Peyer's patch (tissue), 4 donors: ENCODE data around the gene HSDL2. TPM values are rescaled to one million over a fixed set of nuclear protein-coding genes. Genes with fewer than 3 reads are reported as not detected.

Experiments
- DNase-seq, 3 donors: peaks; one replicate each; pipeline ENCODE4 v3.0.0-alpha.2; 2017 to 2019
- H3K27ac ChIP-seq, 4 donors: fragments of 200-600 bp; sonication (generic); one replicate each; pipeline ENCODE4 v1.5.1; 2016 to 2019
- H3K27me3 ChIP-seq, 2 donors: fragments of 200-600 bp; sonication (generic); one replicate each; pipeline ENCODE4 v1.5.1; 2019
- H3K36me3 ChIP-seq, 3 donors: fragments of 200-600 bp; sonication (generic); one replicate each; pipeline ENCODE4 v1.5.1; 2016 to 2019
- H3K4me1 ChIP-seq, 4 donors: fragments of 200-600 bp; sonication (generic); one replicate each; pipeline ENCODE4 v1.5.1; 2016 to 2019
- H3K4me3 ChIP-seq, 4 donors: fragments of 200-600 bp; sonication (generic); 1 replicate in 3 of 4; 2 replicates in 1 of 4; pipeline ENCODE4 v1.5.1; 2016 to 2019; ENCODE audit warnings: mild to moderate bottlenecking in 1 of 4
- H3K9me3 ChIP-seq, 4 donors: fragments of 200-600 bp; sonication (generic); one replicate each; pipeline ENCODE4 v1.5.1; 2016 to 2019; ENCODE audit warnings: mild to moderate bottlenecking in 1 of 4
- POLR2A ChIP-seq, 2 donors: fragments of 450-650 bp; IDR thresholded peaks; one replicate each; pipeline ENCODE4 v1.5.1; 2017; ENCODE audit warnings: antibody characterized with exemption in 2 of 2, mild to moderate bottlenecking in 2 of 2, moderate library complexity in 2 of 2
- total RNA-seq, 4 donors: library from RNA; depleted of rRNA; stranded (reverse); fragments of >200 nt; gene quantifications; one replicate each; pipeline ENCODE4 v1.1.0, GENCODE V29; 2016
- TF ChIP-seq, protein P1 (sequence below), 6 experiments: fragments of 450-650 bp in 4 of 6; fragments of 200-600 bp in 2 of 6; sonication (generic) in 1 of 6; IDR thresholded peaks; one replicate each; pipeline ENCODE4 v1.5.1; 2017 to 2019; ENCODE audit warnings: antibody characterized with exemption in 6 of 6, mild to moderate bottlenecking in 3 of 6, moderate library complexity in 1 of 6

The HSDL2 gene
- total RNA-seq, 4 donors from 2014 or later = 23.6 to 60.7 (median 39.9) TPM

DNA sequence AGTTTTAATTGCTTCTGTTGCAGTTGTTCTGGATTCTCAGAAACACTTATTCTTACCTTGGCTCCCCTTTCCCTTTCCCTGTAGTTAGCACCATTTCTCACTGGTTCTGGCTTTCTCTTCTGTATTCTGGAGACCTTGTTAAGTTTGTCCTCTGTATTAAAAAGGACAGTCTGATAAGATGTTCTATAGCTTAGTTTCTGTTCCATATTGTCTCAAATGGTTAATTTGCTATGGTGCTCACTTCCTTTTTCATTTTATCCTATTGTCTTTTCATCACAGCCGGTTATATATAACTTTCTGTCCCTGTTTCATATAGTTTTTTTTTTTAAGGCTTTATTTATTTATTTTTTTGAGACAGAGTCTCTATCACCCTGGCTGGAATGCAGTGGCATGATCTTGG, 65.3 kb downstream of the HSDL2 start:
- no peak overlapping the region for H3K27ac ChIP-seq
- H3K4me3 ChIP-seq = no peak overlapping the region
- H3K9me3 ChIP-seq = no peaks in the 10 kb centered on the region
- no peak for DNase-seq
- TF ChIP-seq POLR2A (IDR thresholded peaks at IDR 0.05) = no peak
- TF ChIP-seq, protein P1, sequence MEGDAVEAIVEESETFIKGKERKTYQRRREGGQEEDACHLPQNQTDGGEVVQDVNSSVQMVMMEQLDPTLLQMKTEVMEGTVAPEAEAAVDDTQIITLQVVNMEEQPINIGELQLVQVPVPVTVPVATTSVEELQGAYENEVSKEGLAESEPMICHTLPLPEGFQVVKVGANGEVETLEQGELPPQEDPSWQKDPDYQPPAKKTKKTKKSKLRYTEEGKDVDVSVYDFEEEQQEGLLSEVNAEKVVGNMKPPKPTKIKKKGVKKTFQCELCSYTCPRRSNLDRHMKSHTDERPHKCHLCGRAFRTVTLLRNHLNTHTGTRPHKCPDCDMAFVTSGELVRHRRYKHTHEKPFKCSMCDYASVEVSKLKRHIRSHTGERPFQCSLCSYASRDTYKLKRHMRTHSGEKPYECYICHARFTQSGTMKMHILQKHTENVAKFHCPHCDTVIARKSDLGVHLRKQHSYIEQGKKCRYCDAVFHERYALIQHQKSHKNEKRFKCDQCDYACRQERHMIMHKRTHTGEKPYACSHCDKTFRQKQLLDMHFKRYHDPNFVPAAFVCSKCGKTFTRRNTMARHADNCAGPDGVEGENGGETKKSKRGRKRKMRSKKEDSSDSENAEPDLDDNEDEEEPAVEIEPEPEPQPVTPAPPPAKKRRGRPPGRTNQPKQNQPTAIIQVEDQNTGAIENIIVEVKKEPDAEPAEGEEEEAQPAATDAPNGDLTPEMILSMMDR (IDR thresholded peaks at IDR 0.05) = no peak
- no peaks in the 10 kb centered on the region for H3K27me3 ChIP-seq
- H3K36me3 ChIP-seq = no peaks in the 10 kb centered on the region
- H3K4me1 ChIP-seq = no peaks in the 10 kb centered on the region

DNA sequence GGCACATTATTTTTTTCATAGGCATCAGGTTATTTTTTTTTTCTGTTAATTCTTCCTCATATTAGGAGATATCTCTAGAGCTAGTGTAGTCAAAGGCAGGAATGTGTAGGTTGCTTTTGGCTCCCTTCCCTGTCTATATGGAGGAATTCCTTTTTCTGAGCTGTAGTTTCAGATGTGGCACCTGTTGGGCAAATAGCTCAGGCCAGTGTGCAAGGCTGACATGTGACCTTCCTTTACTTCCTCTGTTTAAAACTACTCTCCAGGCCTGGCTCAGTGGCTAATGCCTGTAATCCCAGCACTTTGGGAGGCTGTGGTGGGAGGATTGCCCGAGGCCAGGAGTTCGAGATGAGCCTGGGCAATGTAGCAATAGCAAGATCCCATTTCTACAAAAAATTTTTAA, 66.2 kb downstream of the HSDL2 start:
- no peaks in the 10 kb centered on the region for H3K9me3 ChIP-seq
- H3K27me3 ChIP-seq = no peaks in the 10 kb centered on the region
- H3K4me3 ChIP-seq = no peak overlapping the region
- DNase-seq = no peak
- H3K4me1 ChIP-seq = no peaks in the 10 kb centered on the region
- H3K27ac ChIP-seq = no peak overlapping the region
- H3K36me3 ChIP-seq = no peaks in the 10 kb centered on the region
- TF ChIP-seq, protein P1 (IDR thresholded peaks at IDR 0.05) = no peak
- TF ChIP-seq POLR2A (IDR thresholded peaks at IDR 0.05) = no peak

DNA sequence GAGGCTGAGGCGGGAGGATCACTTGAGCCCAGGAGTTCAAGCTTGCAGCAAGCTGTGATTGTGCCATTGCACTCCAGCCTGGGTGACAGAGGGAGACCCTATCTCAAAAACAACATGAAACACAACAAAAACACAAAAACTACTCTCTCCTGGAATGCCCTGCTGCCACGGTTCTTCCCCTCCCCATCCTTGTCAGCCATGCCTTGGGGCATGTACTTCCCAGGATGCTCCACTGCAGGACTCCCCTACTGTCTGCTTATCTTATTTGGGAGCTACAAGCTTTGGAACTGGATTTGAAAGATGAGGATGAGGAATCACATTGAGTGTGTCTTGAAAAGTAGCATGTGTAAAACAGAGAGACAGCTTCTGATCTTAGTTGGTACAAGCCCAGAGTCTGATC, 66.6 kb downstream of the HSDL2 start:
- no peak overlapping the region for H3K27ac ChIP-seq
- H3K4me1 ChIP-seq = no peaks in the 10 kb centered on the region
- no peaks in the 10 kb centered on the region for H3K27me3 ChIP-seq
- TF ChIP-seq, protein P1 (IDR thresholded peaks at IDR 0.05) = no peak
- TF ChIP-seq POLR2A (IDR thresholded peaks at IDR 0.05) = no peak
- H3K4me3 ChIP-seq = no peak overlapping the region
- no peaks in the 10 kb centered on the region for H3K36me3 ChIP-seq
- DNase-seq = no peak
- H3K9me3 ChIP-seq = no peaks in the 10 kb centered on the region

DNA sequence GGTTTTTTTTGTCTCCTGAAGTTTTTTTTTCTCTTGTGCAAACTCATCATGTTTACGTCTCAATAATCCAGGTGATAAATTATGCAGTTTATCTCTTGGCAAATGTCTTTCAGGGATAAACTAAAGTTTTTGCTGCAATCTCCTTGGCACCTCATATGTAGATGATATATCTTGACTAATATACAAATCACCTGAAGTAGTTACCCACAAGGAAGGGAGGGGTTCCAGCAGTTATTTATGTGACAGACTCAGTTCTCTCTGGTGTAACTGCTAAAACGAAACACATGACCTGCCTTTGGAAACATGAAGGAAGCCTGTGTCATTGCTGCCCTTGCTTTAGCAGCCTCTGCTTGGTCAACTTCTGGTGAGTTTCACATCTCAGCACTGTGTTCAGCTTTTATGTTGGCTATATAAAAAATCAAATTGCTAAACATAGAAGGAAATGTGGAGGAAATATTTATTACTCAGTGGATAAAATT, 67.4 kb downstream of the HSDL2 start:
- Histone ChIP-seq H3K4me1 (no peaks in the 10 kb centered on the region), H3K9me3 (no peaks in the 10 kb centered on the region), H3K4me3 (no peak overlapping the region), H3K36me3 (no peaks in the 10 kb centered on the region), H3K27ac (no peak overlapping the region), H3K27me3 (no peaks in the 10 kb centered on the region)
- no peak for TF ChIP-seq POLR2A (IDR thresholded peaks at IDR 0.05)
- TF ChIP-seq, protein P1 (IDR thresholded peaks at IDR 0.05) = no peak
- no peak for DNase-seq

DNA sequence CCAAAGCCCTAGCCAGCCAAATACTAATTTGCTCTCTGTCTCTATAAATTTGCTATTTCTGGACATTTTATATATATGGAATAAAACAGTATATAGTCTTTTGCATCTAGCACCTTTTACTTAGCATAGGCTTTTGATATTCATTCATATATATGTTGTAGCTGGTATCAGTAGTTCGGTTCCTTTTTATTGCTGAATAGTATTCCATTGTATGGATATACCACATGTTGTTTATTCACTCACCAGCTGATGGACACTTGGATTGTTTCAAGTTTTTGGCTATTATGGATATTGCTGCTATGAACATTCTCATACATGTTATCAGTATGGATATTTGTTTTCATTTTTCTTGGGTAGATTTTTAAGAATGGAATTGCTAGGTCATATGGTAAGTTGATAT, 82.9 kb downstream of the HSDL2 start:
- no peak for TF ChIP-seq POLR2A (IDR thresholded peaks at IDR 0.05)
- TF ChIP-seq, protein P1 (IDR thresholded peaks at IDR 0.05) = no peak
- no peaks in the 10 kb centered on the region for H3K4me1 ChIP-seq
- H3K27me3 ChIP-seq = no peaks in the 10 kb centered on the region
- peaks cover 0 to 36% (median 0%) of the 10 kb centered on the region in 3 donors for H3K36me3 ChIP-seq
- H3K9me3 ChIP-seq = no peaks in the 10 kb centered on the region
- no peak overlapping the region for H3K4me3 ChIP-seq
- no peak for DNase-seq
- no peak overlapping the region for H3K27ac ChIP-seq

DNA sequence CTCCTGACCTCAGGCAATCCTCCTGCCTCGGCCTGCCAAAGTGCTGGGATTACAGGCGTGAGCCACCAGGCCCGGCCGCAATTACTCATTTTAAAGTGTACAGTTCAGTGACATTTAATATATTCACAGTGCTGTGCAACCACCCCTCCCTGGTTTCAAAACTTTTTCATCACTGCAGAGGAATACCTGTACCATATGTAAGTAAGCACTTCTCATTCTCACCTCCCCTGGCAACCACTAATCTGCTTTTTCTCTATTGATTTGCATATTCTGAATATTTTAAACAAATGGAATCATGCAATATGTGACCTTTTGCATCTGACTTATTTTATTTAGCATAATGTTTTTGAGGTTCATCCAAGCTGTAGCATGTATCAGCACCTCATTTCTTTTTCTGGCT, 85.4 kb downstream of the HSDL2 start:
- no peaks in the 10 kb centered on the region for H3K9me3 ChIP-seq
- H3K4me1 ChIP-seq = no peaks in the 10 kb centered on the region
- H3K27ac ChIP-seq = no peak overlapping the region
- H3K4me3 ChIP-seq = no peak overlapping the region
- no peak for DNase-seq
- H3K36me3 ChIP-seq = peaks cover 0 to 16% (median 0%) of the 10 kb centered on the region in 3 donors
- no peaks in the 10 kb centered on the region for H3K27me3 ChIP-seq
- no peak for TF ChIP-seq POLR2A (IDR thresholded peaks at IDR 0.05)
- TF ChIP-seq, protein P1 (IDR thresholded peaks at IDR 0.05) = no peak
